ENCODE results near the gene TERC. TPM values are rescaled to one million over a fixed set of nuclear protein-coding genes. Genes with fewer than 3 reads are reported as not detected.

TERC gene
- total and polyA plus RNA-seq, 10 of the 15 experiments (the other 5 are each of a cell fraction or from before 2014, with no cell fraction given): 0.43 to 125 (median 6.2) TPM; not detected in 4

GRCh38 chr3:169764882-169765612, at the start of gene TERC (continued):
- TF ChIP-seq E4F1 (IDR thresholded peaks at IDR 0.05; ENCODE audit: borderline replicate concordance, partially characterized antibody) (no peak), POU2F2 (IDR thresholded peaks at IDR 0.05; ENCODE audit: borderline replicate concordance, low read depth, low read length) (peak; percentile 74; the same call in 2 of the 3 replicates), WRNIP1 (IDR thresholded peaks at IDR 0.05; ENCODE audit: borderline replicate concordance, low read depth, low read length) (no peak), CHD1 (IDR thresholded peaks at IDR 0.05; ENCODE audit: low read depth, low read length) (no peak), NR2F1 (conservative IDR thresholded peaks at IDR 0.05) (no peak), BHLHE40 (IDR thresholded peaks at IDR 0.05; ENCODE audit: borderline replicate concordance in 1 of 2, low read depth in 2 of 2, low read length in 1 of 2) (peak; percentile 26 to 63; a peak in 3 of 4 replicates), RUNX3 (IDR thresholded peaks at IDR 0.05; ENCODE audit: low read length) (peak; percentile 62; the same call in 1 of the 2 replicates), RCOR1 (conservative IDR thresholded peaks at IDR 0.05; ENCODE audit: low read depth, low read length) (peak; percentile 80; the same call in 1 of the 2 replicates), ZNF622 (IDR thresholded peaks at IDR 0.05) (no peak), RELB (IDR thresholded peaks at IDR 0.05; ENCODE audit: low read depth) (no peak), CREB1 (IDR thresholded peaks at IDR 0.05; ENCODE audit: low read depth) (no peak; the same call in 1 of the 2 replicates), EED (IDR thresholded peaks at IDR 0.05; ENCODE audit: low read depth) (0 out of 2 replicates have a peak, but pooled peaks have one; percentile 11), TCF3 (IDR thresholded peaks at IDR 0.05; ENCODE audit: borderline replicate concordance, insufficient read depth, low read depth, low read length) (peak; percentile 17; the same call in 1 of the 2 replicates), ATF3 (IDR thresholded peaks at IDR 0.05; ENCODE audit: borderline replicate concordance, extremely low read depth, low read depth, low read length) (no peak), NFYA (IDR thresholded peaks at IDR 0.05; ENCODE audit: borderline replicate concordance, low read depth, low read length) (no peak), BCL11A (IDR thresholded peaks at IDR 0.05; ENCODE audit: low read depth, low read length) (no peak), NKRF (conservative IDR thresholded peaks at IDR 0.05) (no peak), SKIL (IDR thresholded peaks at IDR 0.05; ENCODE audit: low read depth, poor library complexity, severe bottlenecking) (no peak), HDAC6 (IDR thresholded peaks at IDR 0.05; ENCODE audit: unreplicated experiment) (no peak), MYB (IDR thresholded peaks at IDR 0.05; ENCODE audit: borderline replicate concordance, low read depth, low read length) (no peak)

Measured in GM12878 (cell line).